Lung (tissue), 12 donors: ENCODE data around the gene STAM2. TPM values are rescaled to one million over a fixed set of nuclear protein-coding genes. Genes with fewer than 3 reads are reported as not detected.

Experiments
- ATAC-seq: fragments of 200-7000 bp; cut with Tn5 transposase; one replicate; pipeline ENCODE4 v1.9.1; 2020; ENCODE audit warnings: moderate number of reproducible peaks; ENCODE audit not compliant: insufficient read depth, low FRiP score
- DNase-seq, 3 donors: peaks; one replicate each; pipeline ENCODE4 v3.0.0-alpha.2; 2013 to 2017
- H3K27ac ChIP-seq, 2 donors: one replicate each; pipeline ENCODE4 v1.5.1; 2013; ENCODE audit warnings: mild to moderate bottlenecking in 2 of 2, moderate library complexity in 2 of 2, control low read depth in 1 of 2, inconsistent platforms in 1 of 2, low read depth in 1 of 2, low read length in 1 of 2
- H3K27me3 ChIP-seq, 3 donors: one replicate each; pipeline ENCODE4 v1.5.1; 2013; ENCODE audit warnings: low read length in 2 of 3; ENCODE audit not compliant: control insufficient read depth in 3 of 3, insufficient read depth in 3 of 3
- H3K36me3 ChIP-seq, 4 donors: one replicate each; pipeline ENCODE4 v1.5.1; 2013; ENCODE audit warnings: low read length in 4 of 4, mild to moderate bottlenecking in 1 of 4, moderate library complexity in 1 of 4; ENCODE audit not compliant: control insufficient read depth in 4 of 4, insufficient read depth in 4 of 4
- H3K4me1 ChIP-seq, 5 donors: one replicate each; pipeline ENCODE4 v1.5.1; 2013; ENCODE audit warnings: low read length in 5 of 5, mild to moderate bottlenecking in 2 of 5, moderate library complexity in 1 of 5; ENCODE audit not compliant: control insufficient read depth in 5 of 5, insufficient read depth in 5 of 5
- H3K4me3 ChIP-seq: one replicate; pipeline ENCODE4 v1.5.1; 2013; ENCODE audit warnings: mild to moderate bottlenecking, control low read depth, moderate library complexity
- H3K9ac ChIP-seq, 2 donors: one replicate each; pipeline ENCODE4 v1.5.1; 2013; ENCODE audit warnings: low read length in 2 of 2, control low read depth in 1 of 2; ENCODE audit not compliant: insufficient read depth in 1 of 2
- H3K9me3 ChIP-seq, 4 donors: one replicate each; pipeline ENCODE4 v1.5.1; 2013; ENCODE audit warnings: low read length in 3 of 4, mild to moderate bottlenecking in 1 of 4, moderate library complexity in 1 of 4; ENCODE audit not compliant: control insufficient read depth in 4 of 4, insufficient read depth in 3 of 4
- WGBS, 2 donors: extraction: QIAGEN DNeasy Blood & Tissue Kit; methylation state at CpG; one replicate each; pipeline ENCODE4 v1.1.7; 2013; 5-methylcytosine and 5-hydroxymethylcytosine counted together
- polyA plus RNA-seq, 2 donors: library from polyadenylated mRNA; stranded (reverse); fragments of 200-250 nt; gene quantifications; one replicate each; pipeline ENCODE4 v1.2.1, GENCODE V29; 2013
- total RNA-seq, 2 donors: library from RNA; depleted of rRNA in 1 of 2; stranded (reverse); fragments of >200 nt in 1 of 2; gene quantifications; one replicate each; pipeline ENCODE4 v1.2.1, GENCODE V29; 2014 to 2021
- TF ChIP-seq, protein P1 (sequence below): IDR thresholded peaks from 2 replicates; pipeline ENCODE4 v1.5.1; 2012; ENCODE audit warnings: mild to moderate bottlenecking; ENCODE audit errors: control extremely low read depth, extremely low read depth
- donor health status: control.
- donor health status: control.
- donor health status: Bipolar disorder and iron deficiency.
- donor health status: healthy.
- donor health status: DM: yes; HTN: yes; CAD: no.

Gene STAM2
- total and polyA plus RNA-seq, 4 donors: 8.0 to 62.1 (median 24.1) TPM

GRCh38 chr2:152075461-152076050 is 100.0 kb downstream of the STAM2 start:
- Histone ChIP-seq H3K27me3 (no peaks in the 10 kb centered on the region), H3K4me3 (no peak overlapping the region), H3K36me3 (no peaks in the 10 kb centered on the region), H3K4me1 (peaks cover 0 to 4% (median 0%) of the 10 kb centered on the region in 5 donors), H3K9ac (no peak overlapping the region), H3K9me3 (peaks cover 0 to 2% (median 0%) of the 10 kb centered on the region in 4 donors), H3K27ac (no peak overlapping the region)
- peak; percentile 19 for ATAC-seq
- DNase-seq: no peak
- 52 to 87% methylated on average over 4 of the region's 4 CpGs for WGBS, 2 donors
- TF ChIP-seq, protein P1, sequence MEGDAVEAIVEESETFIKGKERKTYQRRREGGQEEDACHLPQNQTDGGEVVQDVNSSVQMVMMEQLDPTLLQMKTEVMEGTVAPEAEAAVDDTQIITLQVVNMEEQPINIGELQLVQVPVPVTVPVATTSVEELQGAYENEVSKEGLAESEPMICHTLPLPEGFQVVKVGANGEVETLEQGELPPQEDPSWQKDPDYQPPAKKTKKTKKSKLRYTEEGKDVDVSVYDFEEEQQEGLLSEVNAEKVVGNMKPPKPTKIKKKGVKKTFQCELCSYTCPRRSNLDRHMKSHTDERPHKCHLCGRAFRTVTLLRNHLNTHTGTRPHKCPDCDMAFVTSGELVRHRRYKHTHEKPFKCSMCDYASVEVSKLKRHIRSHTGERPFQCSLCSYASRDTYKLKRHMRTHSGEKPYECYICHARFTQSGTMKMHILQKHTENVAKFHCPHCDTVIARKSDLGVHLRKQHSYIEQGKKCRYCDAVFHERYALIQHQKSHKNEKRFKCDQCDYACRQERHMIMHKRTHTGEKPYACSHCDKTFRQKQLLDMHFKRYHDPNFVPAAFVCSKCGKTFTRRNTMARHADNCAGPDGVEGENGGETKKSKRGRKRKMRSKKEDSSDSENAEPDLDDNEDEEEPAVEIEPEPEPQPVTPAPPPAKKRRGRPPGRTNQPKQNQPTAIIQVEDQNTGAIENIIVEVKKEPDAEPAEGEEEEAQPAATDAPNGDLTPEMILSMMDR: no peak

- Histone ChIP-seq H3K27ac (no peak overlapping the region), H3K4me3 (no peak overlapping the region), H3K9ac (no peak overlapping the region), H3K4me1 (peaks cover 0 to 4% (median 0%) of the 10 kb centered on the region in 5 donors), H3K9me3 (peaks cover 0 to 2% (median 0%) of the 10 kb centered on the region in 4 donors), H3K27me3 (no peaks in the 10 kb centered on the region), H3K36me3 (no peaks in the 10 kb centered on the region)
- no peak for ATAC-seq
- 88 to 94% methylated on average over 2 of the region's 2 CpGs for WGBS, 2 donors
- no peak for DNase-seq
- TF ChIP-seq, protein P1: no peak
These were observed 103.6 kb downstream of the STAM2 start for GRCh38 chr2:152072011-152072410.

DNA sequence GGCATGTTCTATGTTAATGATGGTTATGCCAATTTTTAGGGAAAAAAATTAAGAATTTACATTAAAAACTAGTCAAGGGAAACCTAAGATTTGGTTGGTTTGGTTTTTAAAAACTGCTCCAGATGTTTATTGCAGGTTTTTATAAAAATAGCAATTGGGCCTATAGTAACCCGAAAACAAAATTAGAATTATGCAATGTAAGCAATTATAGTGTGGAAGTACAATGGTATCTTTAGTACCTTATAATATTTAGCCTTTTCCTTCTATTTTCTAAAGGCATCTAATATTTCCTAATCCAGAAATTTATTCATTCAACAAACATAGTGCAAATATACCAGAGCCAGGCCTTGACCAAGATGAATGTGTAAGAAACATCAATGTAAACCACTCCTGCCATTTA is 104.0 kb downstream of the STAM2 start:
- 94% methylated on average over 1 of the region's 1 CpG for WGBS, 2 donors
- TF ChIP-seq, protein P1: no peak
- H3K36me3 ChIP-seq: no peaks in the 10 kb centered on the region
- H3K27me3 ChIP-seq: no peaks in the 10 kb centered on the region
- no peak overlapping the region for H3K4me3 ChIP-seq
- no peak overlapping the region for H3K27ac ChIP-seq
- H3K4me1 ChIP-seq: peaks cover 0 to 4% (median 0%) of the 10 kb centered on the region in 5 donors
- no peak overlapping the region for H3K9ac ChIP-seq
- DNase-seq: no peak
- peaks cover 0 to 2% (median 0%) of the 10 kb centered on the region in 4 donors for H3K9me3 ChIP-seq
- ATAC-seq: no peak

DNA sequence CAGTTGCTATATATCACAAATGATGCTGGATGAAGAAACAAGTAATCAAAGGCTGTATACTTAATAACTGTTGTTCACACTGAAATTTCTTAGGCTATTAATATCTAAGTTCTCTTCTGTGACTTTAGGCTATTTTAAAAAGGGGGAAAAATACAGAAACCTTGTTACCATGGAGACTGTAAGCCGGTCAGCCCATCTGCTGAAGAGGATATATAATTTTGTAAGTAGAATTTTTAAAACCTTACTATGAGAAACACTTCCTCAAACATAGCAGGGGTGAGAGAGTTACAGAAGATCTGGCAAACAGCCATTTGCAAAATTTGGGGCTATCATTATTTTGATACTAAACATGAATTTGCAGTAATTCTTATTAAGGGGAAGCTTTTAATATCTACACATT is 104.5 kb downstream of the STAM2 start:
- Histone ChIP-seq H3K27ac (no peak overlapping the region), H3K36me3 (no peaks in the 10 kb centered on the region), H3K9ac (no peak overlapping the region), H3K4me1 (peaks cover 0 to 4% (median 0%) of the 10 kb centered on the region in 5 donors), H3K4me3 (no peak overlapping the region), H3K9me3 (peaks cover 0 to 2% (median 0%) of the 10 kb centered on the region in 4 donors), H3K27me3 (no peaks in the 10 kb centered on the region)
- TF ChIP-seq, protein P1: no peak
- DNase-seq (peak in 2 of 3 donors; percentile 15 to 18), ATAC-seq (no peak)
- WGBS, 2 donors: 13 to 52% methylated on average over 1 of the region's 1 CpG
